GM12875 (cell line): ENCODE measurements around the gene ZG16B.

Experiments used
- H3K4me3 ChIP-seq: one replicate; pipeline ENCODE4 v1.5.1; 2011; ENCODE audit warnings: low read depth, low read length, control low read depth
- TF ChIP-seq, protein P1 (sequence below): IDR thresholded peaks from 2 replicates; pipeline ENCODE4 v1.5.1; 2011; ENCODE audit warnings: low read depth, mild to moderate bottlenecking, control low read depth, inconsistent platforms, low read length, moderate library complexity, borderline replicate concordance; ENCODE audit not compliant: insufficient read depth

Gene ZG16B

DNA sequence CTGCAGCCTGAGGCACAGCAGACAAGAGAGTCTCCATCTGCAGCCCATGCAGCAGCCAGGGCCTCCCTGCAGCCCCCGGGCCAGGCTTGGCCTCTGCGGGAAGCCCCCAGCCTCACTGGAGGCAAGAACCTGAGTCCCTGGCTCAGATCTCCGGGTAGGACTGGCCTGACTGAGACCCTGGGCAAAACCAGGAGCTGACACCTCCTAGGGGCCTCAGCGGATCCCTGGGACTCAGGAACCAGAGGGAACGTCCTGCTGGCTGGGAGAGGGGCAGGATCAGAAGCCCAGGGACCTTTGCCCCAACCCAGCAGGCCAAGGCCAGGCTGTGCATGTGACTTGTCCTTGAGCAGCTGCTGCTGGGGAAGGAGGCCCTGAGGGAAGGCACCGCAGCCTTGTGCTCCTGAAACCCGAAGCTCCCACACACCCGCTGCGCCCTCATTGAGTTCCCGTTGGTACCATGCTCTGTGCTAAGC is 14.8 kb upstream of the ZG16B start:
- TF ChIP-seq, protein P1, sequence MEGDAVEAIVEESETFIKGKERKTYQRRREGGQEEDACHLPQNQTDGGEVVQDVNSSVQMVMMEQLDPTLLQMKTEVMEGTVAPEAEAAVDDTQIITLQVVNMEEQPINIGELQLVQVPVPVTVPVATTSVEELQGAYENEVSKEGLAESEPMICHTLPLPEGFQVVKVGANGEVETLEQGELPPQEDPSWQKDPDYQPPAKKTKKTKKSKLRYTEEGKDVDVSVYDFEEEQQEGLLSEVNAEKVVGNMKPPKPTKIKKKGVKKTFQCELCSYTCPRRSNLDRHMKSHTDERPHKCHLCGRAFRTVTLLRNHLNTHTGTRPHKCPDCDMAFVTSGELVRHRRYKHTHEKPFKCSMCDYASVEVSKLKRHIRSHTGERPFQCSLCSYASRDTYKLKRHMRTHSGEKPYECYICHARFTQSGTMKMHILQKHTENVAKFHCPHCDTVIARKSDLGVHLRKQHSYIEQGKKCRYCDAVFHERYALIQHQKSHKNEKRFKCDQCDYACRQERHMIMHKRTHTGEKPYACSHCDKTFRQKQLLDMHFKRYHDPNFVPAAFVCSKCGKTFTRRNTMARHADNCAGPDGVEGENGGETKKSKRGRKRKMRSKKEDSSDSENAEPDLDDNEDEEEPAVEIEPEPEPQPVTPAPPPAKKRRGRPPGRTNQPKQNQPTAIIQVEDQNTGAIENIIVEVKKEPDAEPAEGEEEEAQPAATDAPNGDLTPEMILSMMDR: no peak
- H3K4me3 ChIP-seq: no peak overlapping the region

DNA sequence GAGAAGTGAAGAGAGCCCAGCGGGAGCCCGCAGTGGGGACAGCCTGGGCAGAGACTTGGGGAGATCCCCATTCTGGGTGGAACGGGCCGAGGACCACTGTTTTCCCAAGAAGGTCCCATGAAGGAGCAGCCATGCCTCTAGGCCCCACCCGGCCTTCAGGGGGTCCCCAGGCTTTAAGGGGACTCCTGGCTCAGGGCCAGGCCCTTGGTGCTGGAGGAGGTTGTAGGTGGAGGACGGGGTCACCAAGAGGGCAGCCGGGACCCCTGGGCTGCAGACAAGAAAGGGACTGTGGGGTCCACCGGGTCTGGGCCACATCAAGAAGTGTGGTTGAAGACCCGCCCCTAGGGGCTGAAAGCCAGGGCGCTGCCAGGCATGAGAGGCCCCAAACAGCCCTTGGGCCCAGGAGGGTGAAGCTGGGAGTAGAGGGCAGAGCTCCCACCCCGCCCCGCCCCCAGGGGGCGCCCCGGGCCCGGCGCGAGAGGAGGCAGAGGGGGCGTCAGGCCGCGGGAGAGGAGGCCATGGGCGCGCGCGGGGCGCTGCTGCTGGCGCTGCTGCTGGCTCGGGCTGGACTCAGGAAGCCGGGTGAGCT is 13.3 kb upstream of the ZG16B start, which contains the start of gene PRSS21:
PRSS21 (plus strand) TSS at position 487 of the 589 bp plus-strand sequence; CDS start at position 519, 32 bp downstream.
- no peak within 1 kb of the TSS for H3K4me3 ChIP-seq

GRCh38 chr16:2817340-2818271 is 12.5 kb upstream of the ZG16B start:
- H3K4me3 ChIP-seq: no peak overlapping the region

More for the DNA sequence above, 13.3 kb upstream of the ZG16B start, which contains the start of gene PRSS21:
- TF ChIP-seq, protein P1: peak; percentile 24; the same call in 1 of the 2 replicates

GRCh38 chr16:2818272-2818876 is 11.7 kb upstream of the ZG16B start:
- TF ChIP-seq, protein P1: no peak
- H3K4me3 ChIP-seq: no peak overlapping the region

More at GRCh38 chr16:2817340-2818271, 12.5 kb upstream of the ZG16B start:
- TF ChIP-seq, protein P1: no peak

DNA sequence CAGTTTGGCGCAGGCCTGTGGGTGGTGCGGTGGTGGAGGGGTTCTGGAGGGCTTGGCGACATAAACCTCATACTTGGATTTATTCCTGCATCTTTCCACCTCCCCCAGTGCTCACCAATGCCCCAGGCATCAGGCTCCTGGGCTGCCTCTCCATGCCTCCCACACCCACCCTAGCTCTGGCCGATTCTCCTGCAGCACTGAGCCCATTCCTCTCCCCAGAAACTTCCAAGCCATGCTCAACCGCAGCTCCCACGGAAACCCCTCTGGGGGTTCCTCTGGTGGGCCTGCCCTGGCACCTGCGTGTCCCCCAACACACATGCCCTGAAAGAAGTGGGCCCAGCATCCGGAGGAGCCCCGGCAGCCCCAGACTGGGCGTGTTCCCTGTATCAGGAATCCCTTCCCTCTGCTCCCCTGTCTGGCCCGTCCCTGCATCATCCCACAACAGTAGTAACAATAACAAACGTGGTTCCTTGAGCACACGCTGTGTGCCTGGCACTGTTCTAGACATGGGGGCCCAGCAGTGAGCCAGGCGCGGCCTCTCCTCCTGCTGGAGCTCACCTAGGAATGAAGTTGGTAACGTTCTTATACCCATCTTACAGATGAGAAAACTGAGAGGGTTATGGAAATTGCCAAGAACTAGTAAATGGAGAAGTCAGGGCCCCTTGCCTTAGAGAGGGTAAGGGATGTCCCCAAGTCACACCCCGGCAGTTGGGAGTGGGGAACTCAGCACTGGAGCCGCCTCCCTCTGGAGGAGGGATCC is 10.7 kb upstream of the ZG16B start:
- no peak overlapping the region for H3K4me3 ChIP-seq
- TF ChIP-seq, protein P1: no peak
